Thyroid gland (tissue), 4 donors: ENCODE results near the gene MINDY4B. TPM values are rescaled to one million over a fixed set of nuclear protein-coding genes. Genes with fewer than 3 reads are reported as not detected.

ENCODE experiments used
- DNase-seq, 2 donors: peaks; one replicate each; pipeline ENCODE4 v3.0.0-alpha.2; 2019
- H3K27ac ChIP-seq, 3 donors: fragments of 200-600 bp; sonication (generic); 1 replicate in 2 of 3; 2 replicates in 1 of 3; pipeline ENCODE4 v1.5.1; 2016 to 2019; ENCODE audit warnings: mild to moderate bottlenecking in 1 of 3, moderate library complexity in 1 of 3
- H3K27me3 ChIP-seq: fragments of 200-600 bp; sonication (generic); one replicate; pipeline ENCODE4 v1.5.1; 2019
- H3K36me3 ChIP-seq, 2 donors: fragments of 200-600 bp; sonication (generic); one replicate each; pipeline ENCODE4 v1.5.1; 2016 to 2019
- H3K4me1 ChIP-seq, 2 donors: fragments of 200-600 bp; sonication (generic); one replicate each; pipeline ENCODE4 v1.5.1; 2017 to 2019
- H3K4me3 ChIP-seq, 3 donors: fragments of 200-600 bp; sonication (generic); replicated peaks in 1 of 3; 1 replicate in 2 of 3; 2 replicates in 1 of 3; pipeline ENCODE4 v1.5.1; 2016; ENCODE audit warnings: mild to moderate bottlenecking in 1 of 3
- H3K9me3 ChIP-seq: fragments of 200-600 bp; sonication (generic); one replicate; pipeline ENCODE4 v1.5.1; 2017
- CTCF ChIP-seq, 6 experiments: fragments of 200-600 bp in 3 of 6; fragments of 450-650 bp in 3 of 6; sonication (generic) in 3 of 6; IDR thresholded peaks; one replicate each; pipeline ENCODE4 v1.5.1; 2016 to 2019; ENCODE audit warnings: antibody characterized with exemption in 6 of 6, mild to moderate bottlenecking in 2 of 6, inconsistent platforms in 1 of 6, moderate library complexity in 1 of 6
- POLR2A ChIP-seq, 2 donors: fragments of 450-650 bp; IDR thresholded peaks; one replicate each; pipeline ENCODE4 v1.6.1; 2017; ENCODE audit warnings: antibody characterized with exemption in 2 of 2, mild to moderate bottlenecking in 2 of 2, moderate library complexity in 1 of 2
- WGBS, 2 donors: methylation state at CpG; one replicate each; pipeline ENCODE4 v1.1.5; 2017; 5-methylcytosine and 5-hydroxymethylcytosine counted together
- intact Hi-C: fragments of 100-400 bp; cut with DNase I; formaldehyde crosslinking; loops from one replicate; pipeline ENCODE4 v1.15.1; 2023
- total RNA-seq, 4 donors: library from RNA; depleted of rRNA; stranded (reverse); fragments of >200 nt; gene quantifications; one replicate each; pipeline ENCODE4 v1.2.3, GENCODE V29; 2016

MINDY4B gene
- total RNA-seq, 4 donors from 2014 or later = not detected

GRCh38 chr3:150925751-150926201 is 20.5 kb upstream of the MINDY4B start:
- DNase-seq = peak; percentile 63 to 68
- Histone ChIP-seq H3K9me3 (no peaks in the 10 kb centered on the region), H3K36me3 (no peaks in the 10 kb centered on the region), H3K27me3 (no peaks in the 10 kb centered on the region), H3K27ac (no peak overlapping the region), H3K4me1 (peaks cover 0 to 4% of the 10 kb centered on the region in 2 donors), H3K4me3 (no peak overlapping the region)
- intact Hi-C loops = loop anchor here (5.0 kb wide), 1 partner anchor 222 kb away; no protein-coding TSS in a partner anchor
- TF ChIP-seq POLR2A (IDR thresholded peaks at IDR 0.05) = no peak
- TF ChIP-seq CTCF (IDR thresholded peaks at IDR 0.05) = peak in 5 of 6 experiments; percentile 24 to 74 (median 68)
- 5 to 11% methylated on average over 8 to 14 of the region's 14 CpGs for WGBS, 2 donors

- Histone ChIP-seq H3K9me3 (no peaks in the 10 kb centered on the region), H3K4me3 (no peak overlapping the region), H3K27ac (no peak overlapping the region), H3K4me1 (no peaks in the 10 kb centered on the region), H3K36me3 (no peaks in the 10 kb centered on the region), H3K27me3 (no peaks in the 10 kb centered on the region)
- TF ChIP-seq CTCF (IDR thresholded peaks at IDR 0.05) (no peak), POLR2A (IDR thresholded peaks at IDR 0.05) (no peak)
- 72 to 84% methylated on average over 10 of the region's 10 CpGs for WGBS, 2 donors
- intact Hi-C loops = no loop called here
- DNase-seq = no peak
Measured at GRCh38 chr3:150922611-150923010, 17.4 kb upstream of the MINDY4B start.

GRCh38 chr3:150921209-150921608 is 16.0 kb upstream of the MINDY4B start:
- 92% methylated on average over 4 of the region's 4 CpGs for WGBS, 2 donors
- intact Hi-C loops = no loop called here
- H3K27me3 ChIP-seq = no peaks in the 10 kb centered on the region
- no peak overlapping the region for H3K27ac ChIP-seq
- no peaks in the 10 kb centered on the region for H3K36me3 ChIP-seq
- H3K4me1 ChIP-seq = no peaks in the 10 kb centered on the region
- no peak for DNase-seq
- H3K9me3 ChIP-seq = no peaks in the 10 kb centered on the region
- no peak for TF ChIP-seq POLR2A (IDR thresholded peaks at IDR 0.05)
- TF ChIP-seq CTCF (IDR thresholded peaks at IDR 0.05) = no peak
- no peak overlapping the region for H3K4me3 ChIP-seq

- no peaks in the 10 kb centered on the region for H3K27me3 ChIP-seq
- intact Hi-C loops = no loop called here
- DNase-seq = no peak
- TF ChIP-seq POLR2A (IDR thresholded peaks at IDR 0.05) (no peak), CTCF (IDR thresholded peaks at IDR 0.05) (no peak)
- WGBS, 2 donors = 77% methylated on average over 2 of the region's 2 CpGs
- no peak overlapping the region for H3K4me3 ChIP-seq
- H3K27ac ChIP-seq = no peak overlapping the region
- H3K36me3 ChIP-seq = no peaks in the 10 kb centered on the region
- no peaks in the 10 kb centered on the region for H3K4me1 ChIP-seq
- H3K9me3 ChIP-seq = no peaks in the 10 kb centered on the region
Measured at GRCh38 chr3:150920236-150920635, 15.0 kb upstream of the MINDY4B start.

- TF ChIP-seq CTCF (IDR thresholded peaks at IDR 0.05) (no peak), POLR2A (IDR thresholded peaks at IDR 0.05) (no peak)
- no peaks in the 10 kb centered on the region for H3K9me3 ChIP-seq
- H3K4me3 ChIP-seq = no peak overlapping the region
- H3K36me3 ChIP-seq = no peaks in the 10 kb centered on the region
- H3K4me1 ChIP-seq = no peaks in the 10 kb centered on the region
- H3K27me3 ChIP-seq = no peaks in the 10 kb centered on the region
- no peak for DNase-seq
- intact Hi-C loops = no loop called here
- no peak overlapping the region for H3K27ac ChIP-seq
- WGBS, 2 donors = 17 to 31% methylated on average over 7 of the region's 7 CpGs
Measured at GRCh38 chr3:150917951-150918350, 12.7 kb upstream of the MINDY4B start.
